HL-60 (cell line): Measurements from ENCODE around the gene PREB.
"Not testable (repeated sequence)": the region's sequence is repeated elsewhere in the genome, so short reads cannot be mapped to it uniquely, and the experiment has no call there.

ENCODE experiments used
- DNase-seq, 2 experiments: peaks; one replicate each; pipeline ENCODE4 v3.0.0-alpha.2; 2010 to 2020; ENCODE audit warnings: low read depth in 1 of 2, low spot score in 1 of 2
- H3K27ac ChIP-seq: fragments of 250-450 bp; sonication (Bioruptor Pico); replicated peaks from 2 replicates; pipeline ENCODE4 v1.5.1; 2020; ENCODE audit warnings: mild to moderate bottlenecking, moderate library complexity
- H3K27me3 ChIP-seq: fragments of 250-450 bp; sonication (Bioruptor Pico); 2 replicates; pipeline ENCODE4 v1.5.1; 2021; ENCODE audit warnings: mild to moderate bottlenecking, moderate library complexity; ENCODE audit not compliant: insufficient read depth, poor library complexity, severe bottlenecking
- H3K4me3 ChIP-seq: replicated peaks from 2 replicates; pipeline ENCODE4 v1.5.1; 2011; ENCODE audit warnings: mild to moderate bottlenecking, control low read depth, low read length; ENCODE audit not compliant: insufficient read depth
- GABPA ChIP-seq: IDR thresholded peaks from 2 replicates; pipeline ENCODE4 v1.6.1; 2012; ENCODE audit warnings: low read depth
- POLR2AphosphoS5 ChIP-seq: IDR thresholded peaks from 2 replicates; pipeline ENCODE4 v1.6.1; 2012; ENCODE audit warnings: low read depth
- SPI1 ChIP-seq: IDR thresholded peaks from 2 replicates; pipeline ENCODE4 v1.6.1; 2012; ENCODE audit warnings: low read depth, mild to moderate bottlenecking, borderline replicate concordance
- TF ChIP-seq, protein P1 (sequence below): IDR thresholded peaks from 2 replicates; pipeline ENCODE4 v1.6.1; 2012; ENCODE audit warnings: low read depth; ENCODE audit not compliant: insufficient replicate concordance
- TF ChIP-seq, protein P2 (sequence below): IDR thresholded peaks from one replicate; pipeline ENCODE4 v1.5.1; 2011; ENCODE audit warnings: low read length, control low read depth, inconsistent platforms; ENCODE audit not compliant: insufficient read depth

Gene PREB

DNA sequence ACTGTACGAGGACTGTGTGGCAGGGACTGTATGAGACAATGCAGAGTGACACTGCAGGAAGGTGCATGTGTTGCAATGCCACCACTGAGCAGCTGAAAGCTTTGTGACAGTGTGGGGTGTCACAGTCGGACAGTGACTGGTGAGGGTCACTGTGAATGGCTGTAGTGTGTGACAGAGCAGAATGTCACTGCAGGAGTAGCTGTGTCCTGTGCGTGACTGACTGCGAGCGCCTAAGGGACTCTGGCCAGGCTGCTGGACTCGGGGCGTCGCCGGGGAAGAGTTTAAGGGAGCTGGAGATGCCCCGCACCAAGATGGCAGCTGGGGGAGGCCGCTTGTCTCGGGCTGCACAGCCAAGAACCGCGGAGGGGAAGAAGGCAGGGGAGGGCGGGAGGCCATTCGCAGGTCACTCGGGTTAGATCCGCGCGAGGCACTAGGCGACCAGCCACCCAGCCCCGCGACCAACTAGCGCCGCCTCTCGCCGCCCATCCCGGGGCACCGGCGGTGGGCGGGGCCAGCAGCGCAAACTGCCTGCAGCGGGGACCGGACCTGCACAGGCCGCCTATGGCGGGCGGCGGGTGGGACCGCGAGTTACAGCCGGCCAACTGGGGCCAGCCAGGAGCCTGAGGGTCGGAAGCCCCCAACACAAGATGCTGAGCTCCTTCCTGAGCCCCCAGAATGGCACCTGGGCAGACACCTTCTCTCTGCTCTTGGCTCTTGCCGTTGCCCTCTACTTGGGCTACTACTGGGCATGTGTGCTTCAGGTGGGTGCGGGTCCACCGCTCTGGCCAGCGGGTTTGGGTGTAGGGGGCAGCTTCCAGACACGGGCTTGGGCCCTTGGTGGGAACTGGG lies 10.9 kb downstream of the PREB start, which contains the start of gene ABHD1:
TSS of gene ABHD1 (plus strand) at position 514 of the 849 bp plus-strand sequence. CDS start at position 648, 134 bp downstream.
- Histone ChIP-seq H3K27me3 (no peaks in the 10 kb centered on the region), H3K4me3 (peak within 1 kb of the TSS; percentile 72), H3K27ac (peak within 1 kb of the TSS; percentile 44)
- DNase-seq: peak in 1 of 2 experiments; percentile 73
- no peak for TF ChIP-seq GABPA
- no peak for TF ChIP-seq SPI1
- TF ChIP-seq, protein P1, sequence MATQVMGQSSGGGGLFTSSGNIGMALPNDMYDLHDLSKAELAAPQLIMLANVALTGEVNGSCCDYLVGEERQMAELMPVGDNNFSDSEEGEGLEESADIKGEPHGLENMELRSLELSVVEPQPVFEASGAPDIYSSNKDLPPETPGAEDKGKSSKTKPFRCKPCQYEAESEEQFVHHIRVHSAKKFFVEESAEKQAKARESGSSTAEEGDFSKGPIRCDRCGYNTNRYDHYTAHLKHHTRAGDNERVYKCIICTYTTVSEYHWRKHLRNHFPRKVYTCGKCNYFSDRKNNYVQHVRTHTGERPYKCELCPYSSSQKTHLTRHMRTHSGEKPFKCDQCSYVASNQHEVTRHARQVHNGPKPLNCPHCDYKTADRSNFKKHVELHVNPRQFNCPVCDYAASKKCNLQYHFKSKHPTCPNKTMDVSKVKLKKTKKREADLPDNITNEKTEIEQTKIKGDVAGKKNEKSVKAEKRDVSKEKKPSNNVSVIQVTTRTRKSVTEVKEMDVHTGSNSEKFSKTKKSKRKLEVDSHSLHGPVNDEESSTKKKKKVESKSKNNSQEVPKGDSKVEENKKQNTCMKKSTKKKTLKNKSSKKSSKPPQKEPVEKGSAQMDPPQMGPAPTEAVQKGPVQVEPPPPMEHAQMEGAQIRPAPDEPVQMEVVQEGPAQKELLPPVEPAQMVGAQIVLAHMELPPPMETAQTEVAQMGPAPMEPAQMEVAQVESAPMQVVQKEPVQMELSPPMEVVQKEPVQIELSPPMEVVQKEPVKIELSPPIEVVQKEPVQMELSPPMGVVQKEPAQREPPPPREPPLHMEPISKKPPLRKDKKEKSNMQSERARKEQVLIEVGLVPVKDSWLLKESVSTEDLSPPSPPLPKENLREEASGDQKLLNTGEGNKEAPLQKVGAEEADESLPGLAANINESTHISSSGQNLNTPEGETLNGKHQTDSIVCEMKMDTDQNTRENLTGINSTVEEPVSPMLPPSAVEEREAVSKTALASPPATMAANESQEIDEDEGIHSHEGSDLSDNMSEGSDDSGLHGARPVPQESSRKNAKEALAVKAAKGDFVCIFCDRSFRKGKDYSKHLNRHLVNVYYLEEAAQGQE: peak; percentile 4
- TF ChIP-seq, protein P2, sequence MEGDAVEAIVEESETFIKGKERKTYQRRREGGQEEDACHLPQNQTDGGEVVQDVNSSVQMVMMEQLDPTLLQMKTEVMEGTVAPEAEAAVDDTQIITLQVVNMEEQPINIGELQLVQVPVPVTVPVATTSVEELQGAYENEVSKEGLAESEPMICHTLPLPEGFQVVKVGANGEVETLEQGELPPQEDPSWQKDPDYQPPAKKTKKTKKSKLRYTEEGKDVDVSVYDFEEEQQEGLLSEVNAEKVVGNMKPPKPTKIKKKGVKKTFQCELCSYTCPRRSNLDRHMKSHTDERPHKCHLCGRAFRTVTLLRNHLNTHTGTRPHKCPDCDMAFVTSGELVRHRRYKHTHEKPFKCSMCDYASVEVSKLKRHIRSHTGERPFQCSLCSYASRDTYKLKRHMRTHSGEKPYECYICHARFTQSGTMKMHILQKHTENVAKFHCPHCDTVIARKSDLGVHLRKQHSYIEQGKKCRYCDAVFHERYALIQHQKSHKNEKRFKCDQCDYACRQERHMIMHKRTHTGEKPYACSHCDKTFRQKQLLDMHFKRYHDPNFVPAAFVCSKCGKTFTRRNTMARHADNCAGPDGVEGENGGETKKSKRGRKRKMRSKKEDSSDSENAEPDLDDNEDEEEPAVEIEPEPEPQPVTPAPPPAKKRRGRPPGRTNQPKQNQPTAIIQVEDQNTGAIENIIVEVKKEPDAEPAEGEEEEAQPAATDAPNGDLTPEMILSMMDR: no peak
- no peak for TF ChIP-seq POLR2AphosphoS5

DNA sequence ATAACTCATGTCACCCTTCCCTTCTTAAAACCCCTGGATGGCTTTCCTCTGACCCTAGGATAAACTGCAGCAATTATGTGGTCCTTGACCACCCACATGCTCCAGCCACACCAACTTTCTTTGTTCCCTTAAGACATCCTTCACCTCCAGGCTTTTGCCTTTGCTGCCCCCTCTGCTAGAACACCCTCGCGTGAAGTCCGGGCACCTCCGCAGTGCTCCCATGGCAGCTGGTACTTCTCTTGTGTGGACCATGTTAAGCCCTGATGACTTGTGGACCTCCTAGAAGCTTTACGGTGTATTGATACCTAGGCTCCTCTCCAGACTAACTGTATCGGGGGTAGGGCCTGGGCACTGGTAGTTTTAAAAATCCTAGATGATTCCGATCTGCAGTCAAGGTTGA lies 11.6 kb downstream of the PREB start:
- TF ChIP-seq POLR2AphosphoS5 (no peak), GABPA (no peak), SPI1 (no peak)
- TF ChIP-seq, protein P1: no peak
- TF ChIP-seq, protein P2: no peak
- Histone ChIP-seq H3K27ac (peak overlapping the region; percentile 44; the same call in 1 of the 2 replicates), H3K27me3 (no peaks in the 10 kb centered on the region), H3K4me3 (no peak overlapping the region; the same call in 1 of the 2 replicates)
- DNase-seq: no peak

DNA sequence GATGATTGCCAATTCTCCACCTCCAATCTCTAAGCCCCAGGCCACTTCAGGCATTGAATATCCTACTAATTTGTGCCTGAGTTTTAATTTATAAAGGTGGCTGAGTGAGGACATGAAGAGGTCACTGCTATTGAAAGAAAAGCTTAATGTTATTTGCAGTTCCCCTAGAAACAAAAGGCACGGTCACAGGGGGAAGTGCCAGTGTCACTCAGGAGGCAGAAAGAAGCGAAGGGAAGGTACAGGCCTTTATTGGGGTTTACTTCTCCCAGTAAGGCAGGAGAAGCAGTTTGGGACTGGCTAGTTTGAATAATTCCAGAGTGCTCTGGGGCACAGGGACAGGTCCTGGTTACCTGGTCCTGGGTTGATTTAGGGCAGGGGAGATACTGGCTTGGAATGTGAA lies 12.5 kb downstream of the PREB start:
- no peak overlapping the region for H3K4me3 ChIP-seq
- TF ChIP-seq, protein P1: no peak
- TF ChIP-seq SPI1 (peak; percentile 32; the same call in 1 of the 2 replicates), POLR2AphosphoS5 (no peak), GABPA (no peak)
- TF ChIP-seq, protein P2: no peak
- no peak overlapping the region; the same call in 1 of the 2 replicates for H3K27ac ChIP-seq
- no peaks in the 10 kb centered on the region for H3K27me3 ChIP-seq
- no peak for DNase-seq

DNA sequence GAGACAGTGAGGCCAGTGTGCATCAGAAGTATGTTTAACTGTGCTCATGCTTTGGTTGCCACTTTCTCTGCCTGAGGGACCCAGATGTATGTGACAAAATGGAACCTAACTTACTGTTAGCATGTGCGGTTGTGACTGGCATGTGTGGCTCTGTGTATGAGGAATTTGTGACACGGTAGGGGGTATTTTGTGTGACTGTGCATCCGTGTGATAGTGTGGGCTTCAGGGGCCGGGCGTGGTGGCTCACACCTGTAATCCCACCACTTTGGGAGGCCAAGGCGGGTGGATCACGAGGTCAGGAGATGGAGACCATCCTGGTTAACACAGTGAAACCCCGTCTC lies 15.1 kb downstream of the PREB start:
- not testable (repeated sequence) for H3K27me3 ChIP-seq, H3K27ac ChIP-seq, DNase-seq
- H3K4me3 ChIP-seq: peak overlapping the region; percentile 54
